Ascending aorta (tissue), 2 donors: ENCODE measurements around the gene BEX3. TPM values are rescaled to one million over a fixed set of nuclear protein-coding genes. Genes with fewer than 3 reads are reported as not detected.

ENCODE experiments used
- DNase-seq, 2 donors: peaks; one replicate each; pipeline ENCODE4 v3.0.0-alpha.2; 2019; ENCODE audit warnings: low spot score in 2 of 2
- H3K27ac ChIP-seq, 2 donors: fragments of 200-600 bp; sonication (generic); one replicate each; pipeline ENCODE4 v1.5.1; 2016 to 2017; ENCODE audit warnings: mild to moderate bottlenecking in 1 of 2
- H3K27me3 ChIP-seq: fragments of 200-600 bp; sonication (generic); one replicate; pipeline ENCODE4 v1.5.1; 2017
- H3K36me3 ChIP-seq, 2 donors: fragments of 200-600 bp; sonication (generic); one replicate each; pipeline ENCODE4 v1.5.1; 2016
- H3K4me1 ChIP-seq, 2 donors: fragments of 200-600 bp; sonication (generic); one replicate each; pipeline ENCODE4 v1.5.1; 2016 to 2017; ENCODE audit warnings: mild to moderate bottlenecking in 1 of 2
- H3K4me3 ChIP-seq, 2 donors: fragments of 200-600 bp; sonication (generic); one replicate each; pipeline ENCODE4 v1.5.1; 2016 to 2017; ENCODE audit warnings: mild to moderate bottlenecking in 1 of 2
- H3K9me3 ChIP-seq, 2 donors: fragments of 200-600 bp; sonication (generic); one replicate each; pipeline ENCODE4 v1.5.1; 2016
- CTCF ChIP-seq, 3 experiments: fragments of 200-600 bp in 2 of 3; fragments of 450-650 bp in 1 of 3; sonication (generic) in 2 of 3; IDR thresholded peaks; one replicate each; pipeline ENCODE4 v1.5.1; 2016 to 2019; ENCODE audit warnings: antibody characterized with exemption in 3 of 3, mild to moderate bottlenecking in 1 of 3, moderate library complexity in 1 of 3
- intact Hi-C: fragments of 100-400 bp; cut with DNase I; formaldehyde crosslinking; loops from one replicate; pipeline ENCODE4 v1.15.1; 2023
- total RNA-seq: library from RNA; depleted of rRNA; stranded (reverse); fragments of >200 nt; gene quantifications from one replicate; pipeline ENCODE4 v1.1.0, GENCODE V29; 2016

The BEX3 gene
- total RNA-seq, 1 donor from 2014 or later: 32.1 TPM

GRCh38 chrX:103415068-103415467 is 38.7 kb downstream of the BEX3 start:
- Histone ChIP-seq H3K4me1 (no peaks in the 10 kb centered on the region), H3K27me3 (no peaks in the 10 kb centered on the region), H3K9me3 (no peaks in the 10 kb centered on the region), H3K4me3 (no peak overlapping the region), H3K36me3 (no peaks in the 10 kb centered on the region), H3K27ac (no peak overlapping the region)
- no peak for DNase-seq
- no peak for TF ChIP-seq CTCF (IDR thresholded peaks at IDR 0.05)
- intact Hi-C loops: no loop called here

- Histone ChIP-seq H3K4me3 (no peak overlapping the region), H3K9me3 (no peaks in the 10 kb centered on the region), H3K4me1 (no peaks in the 10 kb centered on the region), H3K36me3 (no peaks in the 10 kb centered on the region), H3K27me3 (no peaks in the 10 kb centered on the region), H3K27ac (no peak overlapping the region)
- no peak for DNase-seq
- TF ChIP-seq CTCF (IDR thresholded peaks at IDR 0.05): no peak
- intact Hi-C loops: no loop called here
Observed at GRCh38 chrX:103415528-103415927, 39.2 kb downstream of the BEX3 start.

GRCh38 chrX:103417370-103417769 is 41.0 kb downstream of the BEX3 start:
- TF ChIP-seq CTCF (IDR thresholded peaks at IDR 0.05): no peak
- intact Hi-C loops: no loop called here
- H3K27ac ChIP-seq: no peak overlapping the region
- no peak overlapping the region for H3K4me3 ChIP-seq
- no peaks in the 10 kb centered on the region for H3K4me1 ChIP-seq
- DNase-seq: no peak
- H3K36me3 ChIP-seq: no peaks in the 10 kb centered on the region
- H3K9me3 ChIP-seq: no peaks in the 10 kb centered on the region
- H3K27me3 ChIP-seq: no peaks in the 10 kb centered on the region

- intact Hi-C loops: no loop called here
- Histone ChIP-seq H3K9me3 (no peaks in the 10 kb centered on the region), H3K4me1 (no peaks in the 10 kb centered on the region), H3K27me3 (no peaks in the 10 kb centered on the region), H3K27ac (no peak overlapping the region), H3K36me3 (no peaks in the 10 kb centered on the region), H3K4me3 (no peak overlapping the region)
- no peak for TF ChIP-seq CTCF (IDR thresholded peaks at IDR 0.05)
- DNase-seq: no peak
Observed at GRCh38 chrX:103417933-103418332, 41.6 kb downstream of the BEX3 start.

GRCh38 chrX:103418811-103419340 is 42.5 kb downstream of the BEX3 start:
- H3K27me3 ChIP-seq: no peaks in the 10 kb centered on the region
- no peaks in the 10 kb centered on the region for H3K4me1 ChIP-seq
- intact Hi-C loops: no loop called here
- no peak for TF ChIP-seq CTCF (IDR thresholded peaks at IDR 0.05)
- H3K9me3 ChIP-seq: no peaks in the 10 kb centered on the region
- no peak overlapping the region for H3K4me3 ChIP-seq
- H3K36me3 ChIP-seq: no peaks in the 10 kb centered on the region
- no peak overlapping the region for H3K27ac ChIP-seq
- DNase-seq: no peak
